Loucy (cell line): Measurements from ENCODE around the gene TMEM200C.
"Not testable (repeated sequence)": the region's sequence is repeated elsewhere in the genome, so short reads cannot be mapped to it uniquely, and the experiment has no call there.

Experiments used
- H2AFZ ChIP-seq: fragments of 200-600 bp; sonication (generic); 2 replicates; pipeline ENCODE4 v1.6.0; 2016; ENCODE audit warnings: antibody characterized with exemption, mild to moderate bottlenecking, low read length, moderate library complexity
- H3F3A ChIP-seq: fragments of 200-600 bp; 2 replicates; pipeline ENCODE4 v1.6.0; 2016; ENCODE audit warnings: antibody characterized with exemption, low read depth, mild to moderate bottlenecking
- H3K27me3 ChIP-seq: fragments of 200-600 bp; sonication (generic); 2 replicates; pipeline ENCODE4 v1.6.1; 2014; ENCODE audit warnings: low read length, mild to moderate bottlenecking; ENCODE audit not compliant: insufficient read depth, poor library complexity, severe bottlenecking
- H3K36me3 ChIP-seq: fragments of 200-600 bp; sonication (generic); 2 replicates; pipeline ENCODE4 v1.6.1; 2016; ENCODE audit warnings: low read length; ENCODE audit not compliant: insufficient read depth
- H3K4me1 ChIP-seq: fragments of 200-600 bp; sonication (generic); 2 replicates; pipeline ENCODE4 v1.5.1; 2014; ENCODE audit warnings: low read length, mild to moderate bottlenecking; ENCODE audit not compliant: insufficient read depth, poor library complexity, severe bottlenecking
- H3K4me2 ChIP-seq: fragments of 200-600 bp; sonication (generic); 2 replicates; pipeline ENCODE4 v1.6.0; 2014; ENCODE audit warnings: antibody characterized with exemption, low read length, low read depth, mild to moderate bottlenecking; ENCODE audit not compliant: poor library complexity, severe bottlenecking
- H3K4me3 ChIP-seq: fragments of 200-600 bp; sonication (generic); 2 replicates; pipeline ENCODE4 v1.5.1; 2014; ENCODE audit warnings: low read length, mild to moderate bottlenecking, mixed read lengths; ENCODE audit not compliant: poor library complexity, severe bottlenecking
- H3K79me2 ChIP-seq: fragments of 200-600 bp; sonication (generic); 2 replicates; pipeline ENCODE4 v1.6.1; 2014; ENCODE audit warnings: low read length; ENCODE audit not compliant: insufficient read depth
- H3K9ac ChIP-seq: fragments of 200-600 bp; sonication (generic); 2 replicates; pipeline ENCODE4 v1.6.0; 2014; ENCODE audit warnings: mild to moderate bottlenecking, low read depth, low read length, moderate library complexity; ENCODE audit not compliant: poor library complexity, severe bottlenecking
- H3K9me2 ChIP-seq: fragments of 200-600 bp; sonication (generic); replicated peaks from 2 replicates; pipeline ENCODE4 v1.6.1; 2016; ENCODE audit warnings: low read depth, low read length, mixed read lengths
- H3K9me3 ChIP-seq: fragments of 200-600 bp; sonication (generic); 2 replicates; pipeline ENCODE4 v1.6.1; 2014; ENCODE audit warnings: mild to moderate bottlenecking, antibody characterized with exemption, low read length, low read depth; ENCODE audit not compliant: insufficient read depth
- H4K20me1 ChIP-seq: fragments of 200-600 bp; sonication (generic); 2 replicates; pipeline ENCODE4 v1.6.0; 2014; ENCODE audit warnings: antibody characterized with exemption, low read length, mild to moderate bottlenecking; ENCODE audit not compliant: insufficient read depth, poor library complexity, severe bottlenecking
- CTCF ChIP-seq: fragments of 200-600 bp; sonication (generic); conservative IDR thresholded peaks from 2 replicates; pipeline ENCODE4 v1.5.1; 2014; ENCODE audit warnings: mild to moderate bottlenecking, antibody characterized with exemption, low read length
- EZH2phosphoT487 ChIP-seq: fragments of 200-600 bp; IDR thresholded peaks from 2 replicates; pipeline ENCODE4 v1.6.1; 2018; ENCODE audit warnings: antibody characterized with exemption, mild to moderate bottlenecking, moderate library complexity, borderline replicate concordance

The TMEM200C gene

GRCh38 chr18:5871426-5871825, 23.9 kb downstream of the TMEM200C start:
- Histone ChIP-seq H3K36me3 (no peaks in the 10 kb centered on the region), H3K4me1 (no peaks in the 10 kb centered on the region), H3K9ac (no peak overlapping the region), H3K9me2 (no peaks in the 10 kb centered on the region), H2AFZ (no peak overlapping the region), H3K79me2 (no peaks in the 10 kb centered on the region), H3K4me3 (no peak overlapping the region), H3K27me3 (no peaks in the 10 kb centered on the region), H4K20me1 (no peaks in the 10 kb centered on the region), H3F3A (no peaks in the 10 kb centered on the region), H3K9me3 (no peaks in the 10 kb centered on the region), H3K4me2 (no peak overlapping the region)
- no peak for TF ChIP-seq CTCF
- TF ChIP-seq EZH2phosphoT487 = no peak

GRCh38 chr18:5868218-5868854, 27.0 kb downstream of the TMEM200C start:
- TF ChIP-seq EZH2phosphoT487 = no peak
- TF ChIP-seq CTCF = peak; percentile 75
- no peaks in the 10 kb centered on the region for H4K20me1 ChIP-seq
- H3K4me3 ChIP-seq = no peak overlapping the region
- no peaks in the 10 kb centered on the region for H3K4me1 ChIP-seq
- no peak overlapping the region for H3K9ac ChIP-seq
- H2AFZ ChIP-seq = no peak overlapping the region
- no peaks in the 10 kb centered on the region for H3K9me2 ChIP-seq
- no peaks in the 10 kb centered on the region for H3K27me3 ChIP-seq
- H3K79me2 ChIP-seq = no peaks in the 10 kb centered on the region
- no peaks in the 10 kb centered on the region for H3K36me3 ChIP-seq
- no peak overlapping the region for H3K4me2 ChIP-seq
- H3K9me3 ChIP-seq = no peaks in the 10 kb centered on the region
- no peaks in the 10 kb centered on the region for H3F3A ChIP-seq

- H3K4me2 ChIP-seq = no peak overlapping the region
- H3F3A ChIP-seq = no peaks in the 10 kb centered on the region
- no peak overlapping the region for H2AFZ ChIP-seq
- TF ChIP-seq EZH2phosphoT487 = no peak
- no peak for TF ChIP-seq CTCF
- no peaks in the 10 kb centered on the region for H3K27me3 ChIP-seq
- H3K4me3 ChIP-seq = no peak overlapping the region
- no peaks in the 10 kb centered on the region for H3K36me3 ChIP-seq
- H3K9me3 ChIP-seq = no peaks in the 10 kb centered on the region
- H3K9me2 ChIP-seq = no peaks in the 10 kb centered on the region
- H3K4me1 ChIP-seq = no peaks in the 10 kb centered on the region
- H3K79me2 ChIP-seq = no peaks in the 10 kb centered on the region
- H4K20me1 ChIP-seq = no peaks in the 10 kb centered on the region
- H3K9ac ChIP-seq = no peak overlapping the region
Observed at GRCh38 chr18:5865521-5865920, 29.8 kb downstream of the TMEM200C start.

- H2AFZ ChIP-seq, H4K20me1 ChIP-seq, H3K79me2 ChIP-seq, H3F3A ChIP-seq, H3K9me3 ChIP-seq, H3K27me3 ChIP-seq, H3K9me2 ChIP-seq, H3K36me3 ChIP-seq, H3K4me1 ChIP-seq, H3K4me3 ChIP-seq, H3K9ac ChIP-seq, H3K4me2 ChIP-seq: not testable (repeated sequence)
Observed at GRCh38 chr18:5862127-5862526, 33.2 kb downstream of the TMEM200C start.
